Heart left ventricle (tissue), 16 donors: Measurements from ENCODE around the gene RRM1. TPM values are rescaled to one million over a fixed set of nuclear protein-coding genes. Genes with fewer than 3 reads are reported as not detected.

Source experiments
- ATAC-seq, 4 donors: fragments of 200-7000 bp; cut with Tn5 transposase; one replicate each; pipeline ENCODE4 v1.9.1; 2020 to 2022; ENCODE audit warnings: moderate library complexity in 4 of 4, mild to moderate bottlenecking in 3 of 4, moderate number of reproducible peaks in 1 of 4
- DNase-seq, 5 donors: peaks; one replicate each; pipeline ENCODE4 v3.0.0-alpha.2; 2020
- H3K27ac ChIP-seq, 12 donors: fragments of 200-600 bp; sonication (generic) in 4 of 12; one replicate each; pipeline versions ENCODE4 v1.5.0 to v1.8.0; 2016 to 2022; ENCODE audit warnings: mild to moderate bottlenecking in 2 of 12
- H3K27me3 ChIP-seq, 9 donors: fragments of 200-600 bp; sonication (generic) in 2 of 9; one replicate each; pipeline versions ENCODE4 v1.5.1 to v1.8.0; 2016 to 2022; ENCODE audit warnings: mild to moderate bottlenecking in 3 of 9
- H3K36me3 ChIP-seq, 9 donors: fragments of 200-600 bp; sonication (generic) in 2 of 9; one replicate each; pipeline versions ENCODE4 v1.5.0 to v1.8.0; 2018 to 2022; ENCODE audit warnings: mild to moderate bottlenecking in 2 of 9
- H3K4me1 ChIP-seq, 12 donors: fragments of 200-600 bp; sonication (generic) in 4 of 12; one replicate each; pipeline versions ENCODE4 v1.5.0 to v1.8.0; 2016 to 2022; ENCODE audit warnings: mild to moderate bottlenecking in 3 of 12
- H3K4me3 ChIP-seq, 12 donors: fragments of 200-600 bp; sonication (generic) in 4 of 12; one replicate each; pipeline versions ENCODE4 v1.5.0 to v1.8.0; 2017 to 2022; ENCODE audit warnings: mild to moderate bottlenecking in 9 of 12, moderate library complexity in 4 of 12
- H3K9me3 ChIP-seq, 12 donors: fragments of 200-600 bp; sonication (generic) in 4 of 12; one replicate each; pipeline versions ENCODE4 v1.5.0 to v1.8.0; 2016 to 2022; ENCODE audit warnings: mild to moderate bottlenecking in 1 of 12
- CTCF ChIP-seq, 12 donors: fragments of 200-600 bp; sonication (generic) in 4 of 12; IDR thresholded peaks; one replicate each; pipeline versions ENCODE4 v1.5.0 to v1.8.0; 2018 to 2022; ENCODE audit warnings: antibody characterized with exemption in 12 of 12, mild to moderate bottlenecking in 5 of 12
- POLR2A ChIP-seq, 2 donors: fragments of 450-650 bp; IDR thresholded peaks; one replicate each; pipeline ENCODE4 v1.6.1; 2017; ENCODE audit warnings: antibody characterized with exemption in 2 of 2, mild to moderate bottlenecking in 2 of 2, moderate library complexity in 2 of 2
- WGBS, 4 donors: extraction: QIAGEN DNeasy Blood & Tissue Kit in 2 of 4; methylation state at CpG; one replicate each; pipeline versions ENCODE4 v1.1.5 to v1.1.7; 2013 to 2018; 5-methylcytosine and 5-hydroxymethylcytosine counted together
- intact Hi-C, 10 donors: fragments of 100-400 bp; cut with DNase I; formaldehyde crosslinking; loops; one replicate each; pipeline versions ENCODE4 v1.11.1 to v1.14.2; 2022
- polyA plus RNA-seq, 2 donors: library from polyadenylated mRNA; stranded (reverse); fragments of 200-250 nt; gene quantifications; one replicate each; pipeline ENCODE4 v1.2.3, GENCODE V29; 2013
- total RNA-seq, 9 donors: library from RNA; depleted of rRNA in 2 of 9; stranded (reverse); fragments of >200 nt in 2 of 9; fragmentation: NEBNext Ultra II Directional in 3 of 9; extraction: Animal tissue kit (Norgen Biotek cat#: 25700) in 3 of 9; gene quantifications; one replicate each; pipeline versions ENCODE4 v1.1.0 to v1.2.4, GENCODE V29; 2016 to 2023
- donor health status: ischemic (EF 13 %, LVEDD 7.1; RV severe dilation, severe dysfunction).
- donor health status: healthy with polysubstance abuse.
- donor health status: DM: no; HTN: yes; CAD: no.
- donor health status: DM: no; HTN: no; CAD: no.
- donor health status: ischemic (EF 25% LVEDD 6.9; RV normal size, moderate dysfunction).
- donor health status: ischemic (EF 25% LVEDD 5.7; RV mildly dilated, moderate dysfunction).
- donor health status: healthy.
- donor health status: DM: yes; HTN: yes; CAD: no.
- donor health status: ischemic (EF 35%, LVEDD 5.7; RV mildly dilated, moderate dysfunction).
- donor health status: nonischemic (EF 11% LVEDD 7.7; RV severe dilation, severe dysfunction).
- donor health status: DM: yes; HTN: yes; CAD: no.
- donor health status: PGD.
- donor health status: ischemic (EF 29% LVEDD 5.4; RV normal size, mild dysfunction).
- donor health status: nonischemic (EF 23%, LVEDD 6.1; RV moderate dilation, normal function).

Gene RRM1
- total and polyA plus RNA-seq, 11 donors: 4.2 to 44.7 (median 27.6) TPM

- peak in 1 of 4 donors; percentile 59 for ATAC-seq
- no peak overlapping the region for H3K27ac ChIP-seq
- TF ChIP-seq POLR2A (IDR thresholded peaks at IDR 0.05) (no peak), CTCF (IDR thresholded peaks at IDR 0.05) (no peak)
- no peak overlapping the region for H3K4me3 ChIP-seq
- peaks cover 0 to 14% (median 0%) of the 10 kb centered on the region in 12 donors for H3K4me1 ChIP-seq
- WGBS, 4 donors: 86 to 97% (median 91%) methylated on average over 7 of the region's 7 CpGs
- DNase-seq: no peak
- no peaks in the 10 kb centered on the region for H3K27me3 ChIP-seq
- H3K36me3 ChIP-seq: peaks cover 0 to 26% (median 11%) of the 10 kb centered on the region in 9 donors
- H3K9me3 ChIP-seq: no peaks in the 10 kb centered on the region
- intact Hi-C loops: loop anchor here in 1 of 10 donors (5.0 kb wide), 1 partner anchor 127 kb away; no protein-coding TSS in a partner anchor
These were observed 20.3 kb upstream of the RRM1 start for GRCh38 chr11:4074266-4074665.

- Histone ChIP-seq H3K27me3 (no peaks in the 10 kb centered on the region), H3K4me3 (no peak overlapping the region), H3K9me3 (no peaks in the 10 kb centered on the region), H3K36me3 (peaks cover 0 to 34% (median 13%) of the 10 kb centered on the region in 9 donors), H3K27ac (no peak overlapping the region), H3K4me1 (peaks cover 0 to 8% (median 0%) of the 10 kb centered on the region in 12 donors)
- intact Hi-C loops: no loop called here
- ATAC-seq: no peak
- WGBS, 4 donors: 75 to 82% (median 79%) methylated on average over 1 of the region's 1 CpG
- DNase-seq: no peak
- TF ChIP-seq POLR2A (IDR thresholded peaks at IDR 0.05): no peak
These were observed 17.8 kb upstream of the RRM1 start for GRCh38 chr11:4076774-4077173.

- no peak for ATAC-seq
- Histone ChIP-seq H3K36me3 (peaks cover 0 to 69% (median 48%) of the 10 kb centered on the region in 9 donors), H3K4me1 (no peaks in the 10 kb centered on the region), H3K27ac (no peak overlapping the region), H3K9me3 (no peaks in the 10 kb centered on the region), H3K27me3 (no peaks in the 10 kb centered on the region), H3K4me3 (no peak overlapping the region)
- intact Hi-C loops: no loop called here
- 82 to 86% (median 85%) methylated on average over 9 of the region's 9 CpGs for WGBS, 4 donors
- no peak for TF ChIP-seq CTCF (IDR thresholded peaks at IDR 0.05)
- no peak for DNase-seq
These were observed 11.4 kb upstream of the RRM1 start for GRCh38 chr11:4083198-4083597.

GRCh38 chr11:4084406-4085125 lies 10.0 kb upstream of the RRM1 start:
- Histone ChIP-seq H3K27ac (no peak overlapping the region), H3K27me3 (no peaks in the 10 kb centered on the region), H3K9me3 (no peaks in the 10 kb centered on the region), H3K4me1 (no peaks in the 10 kb centered on the region), H3K36me3 (peaks cover 0 to 80% (median 53%) of the 10 kb centered on the region in 9 donors), H3K4me3 (no peak overlapping the region)
- 91 to 95% (median 93%) methylated on average over 12 of the region's 12 CpGs for WGBS, 4 donors
- ATAC-seq (no peak), DNase-seq (no peak)
- TF ChIP-seq POLR2A (IDR thresholded peaks at IDR 0.05) (no peak), CTCF (IDR thresholded peaks at IDR 0.05) (no peak)
- intact Hi-C loops: no loop called here

- no peak for DNase-seq
- Histone ChIP-seq H3K27me3 (no peaks in the 10 kb centered on the region), H3K36me3 (peaks cover 0 to 89% (median 62%) of the 10 kb centered on the region in 9 donors), H3K4me3 (no peak overlapping the region), H3K4me1 (peaks cover 0 to 5% (median 0%) of the 10 kb centered on the region in 12 donors), H3K27ac (no peak overlapping the region), H3K9me3 (no peaks in the 10 kb centered on the region)
- TF ChIP-seq CTCF (IDR thresholded peaks at IDR 0.05) (no peak), POLR2A (IDR thresholded peaks at IDR 0.05) (no peak)
- no peak for ATAC-seq
- intact Hi-C loops: no loop called here
These were observed 9.0 kb upstream of the RRM1 start for GRCh38 chr11:4085575-4085974.
